GM10266 (cell line): ENCODE results near the gene NPHP4.

ENCODE experiments used
- DNase-seq: peaks from one replicate; pipeline ENCODE4 v3.0.0; 2012; ENCODE audit errors: extremely low spot score
- TF ChIP-seq, protein P1 (sequence below): IDR thresholded peaks from 2 replicates; pipeline ENCODE4 v1.5.1; 2012; ENCODE audit warnings: mild to moderate bottlenecking, low read depth; ENCODE audit not compliant: control insufficient read depth, insufficient read depth; ENCODE audit errors: missing control alignments

NPHP4 gene

DNA sequence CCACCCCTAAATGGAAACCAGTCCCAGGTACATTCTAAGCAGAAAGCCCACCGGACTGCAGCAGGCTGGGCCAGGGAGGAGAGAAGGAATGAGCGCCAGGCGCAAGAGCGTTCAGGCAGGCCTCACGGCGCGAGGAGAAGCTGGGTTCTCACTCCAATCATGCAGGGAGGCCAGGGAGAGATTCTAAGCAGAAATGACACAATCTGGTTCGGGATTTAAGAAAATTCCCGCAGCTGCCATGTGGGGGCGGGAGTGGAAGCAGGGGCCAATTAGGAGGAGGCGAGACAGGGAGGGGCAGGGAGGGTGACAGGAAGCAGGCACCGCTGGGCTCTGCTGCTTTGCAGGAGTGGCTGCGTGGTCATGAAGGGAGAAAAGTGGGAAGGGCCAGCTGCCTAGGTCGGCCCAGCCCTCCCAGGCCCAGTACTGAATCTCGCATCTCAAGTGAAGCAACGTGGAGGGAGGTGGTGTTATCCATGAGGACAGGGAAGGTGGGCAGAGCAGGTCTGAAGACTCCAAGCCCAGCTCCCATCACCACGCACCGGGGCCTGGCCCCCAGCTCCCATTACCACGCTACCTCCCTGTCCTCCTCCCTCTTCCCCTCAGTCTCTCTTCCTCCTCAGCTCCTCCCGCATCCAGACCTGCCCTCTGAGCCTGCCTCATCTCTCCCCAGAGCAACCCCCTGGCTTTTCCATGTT lies 11.8 kb downstream of the NPHP4 start:
- TF ChIP-seq, protein P1, sequence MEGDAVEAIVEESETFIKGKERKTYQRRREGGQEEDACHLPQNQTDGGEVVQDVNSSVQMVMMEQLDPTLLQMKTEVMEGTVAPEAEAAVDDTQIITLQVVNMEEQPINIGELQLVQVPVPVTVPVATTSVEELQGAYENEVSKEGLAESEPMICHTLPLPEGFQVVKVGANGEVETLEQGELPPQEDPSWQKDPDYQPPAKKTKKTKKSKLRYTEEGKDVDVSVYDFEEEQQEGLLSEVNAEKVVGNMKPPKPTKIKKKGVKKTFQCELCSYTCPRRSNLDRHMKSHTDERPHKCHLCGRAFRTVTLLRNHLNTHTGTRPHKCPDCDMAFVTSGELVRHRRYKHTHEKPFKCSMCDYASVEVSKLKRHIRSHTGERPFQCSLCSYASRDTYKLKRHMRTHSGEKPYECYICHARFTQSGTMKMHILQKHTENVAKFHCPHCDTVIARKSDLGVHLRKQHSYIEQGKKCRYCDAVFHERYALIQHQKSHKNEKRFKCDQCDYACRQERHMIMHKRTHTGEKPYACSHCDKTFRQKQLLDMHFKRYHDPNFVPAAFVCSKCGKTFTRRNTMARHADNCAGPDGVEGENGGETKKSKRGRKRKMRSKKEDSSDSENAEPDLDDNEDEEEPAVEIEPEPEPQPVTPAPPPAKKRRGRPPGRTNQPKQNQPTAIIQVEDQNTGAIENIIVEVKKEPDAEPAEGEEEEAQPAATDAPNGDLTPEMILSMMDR, result no peak
- no peak for DNase-seq

GRCh38 chr1:5979536-5980313 lies 12.5 kb downstream of the NPHP4 start:
- DNase-seq, result no peak
- TF ChIP-seq, protein P1, result no peak

DNA sequence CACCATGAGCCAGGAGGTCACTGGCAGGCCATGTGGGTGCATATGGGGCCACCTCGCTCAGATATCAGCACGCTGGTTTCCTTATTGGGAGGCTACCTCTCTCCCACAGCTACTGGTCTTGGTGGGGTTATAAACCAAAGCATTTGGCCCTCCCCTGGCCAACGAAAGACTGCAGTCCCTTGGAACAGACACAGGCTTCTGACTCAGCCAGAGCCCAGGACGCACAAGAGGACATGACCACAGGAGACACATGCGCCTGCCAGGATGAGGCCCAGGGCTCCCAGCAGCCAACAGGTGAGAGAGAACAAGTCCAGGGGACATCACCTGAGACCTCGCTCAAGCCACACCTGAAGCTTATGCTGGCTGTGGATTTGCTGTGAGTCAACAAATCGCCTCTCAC lies 13.8 kb downstream of the NPHP4 start:
- no peak for DNase-seq

GRCh38 chr1:5977494-5978444 lies 14.5 kb downstream of the NPHP4 start:
- TF ChIP-seq, protein P1, result no peak
- DNase-seq, result no peak

More for the DNA sequence above, 13.8 kb downstream of the NPHP4 start:
- TF ChIP-seq, protein P1, result no peak

GRCh38 chr1:5976726-5977493 lies 15.3 kb downstream of the NPHP4 start:
- no peak for DNase-seq
- TF ChIP-seq, protein P1, result no peak

DNA sequence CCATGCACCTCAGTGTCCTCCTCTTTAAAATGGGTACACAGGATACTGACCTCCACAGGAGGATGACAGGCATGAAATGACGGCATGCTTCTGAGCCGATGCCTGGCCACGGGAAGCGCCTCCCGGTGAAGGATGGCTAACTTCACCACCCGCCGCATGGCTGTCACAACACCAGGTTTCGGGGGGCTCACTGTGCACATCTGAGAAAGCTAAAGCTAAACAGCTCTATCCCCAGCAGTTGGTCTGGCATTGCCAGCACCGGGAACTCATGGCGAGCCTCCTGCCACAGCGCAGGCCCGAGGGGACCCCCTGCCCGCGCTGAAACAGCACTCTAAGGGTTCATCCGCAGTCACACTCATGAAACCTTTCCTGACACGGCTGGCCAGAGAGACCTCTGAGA lies 16.0 kb downstream of the NPHP4 start:
- DNase-seq, result no peak
- TF ChIP-seq, protein P1, result no peak
